Measurements from ENCODE around the gene DPP3. TPM values are rescaled to one million over a fixed set of nuclear protein-coding genes. Genes with fewer than 3 reads are reported as not detected.
A peak's percentile ranks its signal among the peaks of the same experiment; 100 is the strongest.
"Not testable (repeated sequence)": the region's sequence is repeated elsewhere in the genome, so short reads cannot be mapped to it uniquely, and the experiment has no call there.

DPP3 gene
- total RNA-seq, 1 experiment from 2014 or later = 146 TPM

DNA sequence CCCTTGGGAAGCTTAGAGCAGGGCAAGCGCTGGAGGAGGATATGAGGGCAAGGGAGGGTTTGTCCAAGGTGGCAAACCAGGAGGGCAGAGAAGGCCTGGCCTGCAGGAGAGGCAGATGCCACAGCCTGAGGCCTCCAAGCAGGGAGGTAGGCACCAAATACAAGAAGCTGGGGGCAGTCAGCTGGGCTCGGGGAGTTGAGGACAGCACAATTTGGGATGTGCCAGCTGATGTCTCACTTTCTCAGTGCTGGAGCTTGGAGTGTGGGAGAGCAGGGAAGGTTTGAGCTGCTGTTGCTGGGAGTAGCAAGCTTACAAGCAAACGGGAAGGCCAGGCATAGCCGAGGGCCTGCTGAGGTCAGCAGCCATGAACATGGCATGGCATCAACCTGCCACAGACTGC is 61.7 kb downstream of the DPP3 start:
- H3K27me3 ChIP-seq (replicated peaks) = no peaks in the 10 kb centered on the region
- no peak for DNase-seq (ENCODE audit: low read depth in 1 of 2, low spot score in 2 of 2)
- H3K4me1 ChIP-seq (replicated peaks) = peaks cover 9% of the 10 kb centered on the region
- H3K4me3 ChIP-seq = no peak overlapping the region
- H3K27ac ChIP-seq = no peak overlapping the region
- peaks cover 18% of the 10 kb centered on the region for H3K36me3 ChIP-seq
- H3K9me3 ChIP-seq (replicated peaks) = no peaks in the 10 kb centered on the region

DNA sequence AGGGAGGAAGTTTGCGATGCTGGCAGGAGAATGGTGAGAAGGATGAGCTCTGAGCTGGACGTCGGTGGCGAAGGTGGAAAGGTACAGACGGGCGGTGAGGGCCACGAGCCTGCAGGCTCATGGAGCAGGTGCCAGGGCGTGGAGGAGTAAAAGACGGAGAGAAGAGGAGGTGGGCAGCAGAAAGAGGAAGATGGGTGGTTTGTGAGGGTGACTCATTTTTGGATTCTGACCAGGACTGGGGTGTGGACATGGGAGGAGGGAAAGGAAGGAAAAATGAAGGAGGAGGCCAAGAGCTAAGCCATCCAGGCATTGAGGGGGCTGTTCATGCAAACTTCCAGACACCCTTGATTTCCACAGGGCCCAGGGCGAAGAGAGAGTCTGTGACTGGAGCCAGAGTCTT is 62.1 kb downstream of the DPP3 start:
- Histone ChIP-seq H3K27me3 (replicated peaks) (no peaks in the 10 kb centered on the region), H3K27ac (no peak overlapping the region), H3K4me3 (no peak overlapping the region), H3K36me3 (peaks cover 18% of the 10 kb centered on the region), H3K9me3 (replicated peaks) (no peaks in the 10 kb centered on the region), H3K4me1 (replicated peaks) (peaks cover 9% of the 10 kb centered on the region)
- no peak for DNase-seq (ENCODE audit: low read depth in 1 of 2, low spot score in 2 of 2)

DNA sequence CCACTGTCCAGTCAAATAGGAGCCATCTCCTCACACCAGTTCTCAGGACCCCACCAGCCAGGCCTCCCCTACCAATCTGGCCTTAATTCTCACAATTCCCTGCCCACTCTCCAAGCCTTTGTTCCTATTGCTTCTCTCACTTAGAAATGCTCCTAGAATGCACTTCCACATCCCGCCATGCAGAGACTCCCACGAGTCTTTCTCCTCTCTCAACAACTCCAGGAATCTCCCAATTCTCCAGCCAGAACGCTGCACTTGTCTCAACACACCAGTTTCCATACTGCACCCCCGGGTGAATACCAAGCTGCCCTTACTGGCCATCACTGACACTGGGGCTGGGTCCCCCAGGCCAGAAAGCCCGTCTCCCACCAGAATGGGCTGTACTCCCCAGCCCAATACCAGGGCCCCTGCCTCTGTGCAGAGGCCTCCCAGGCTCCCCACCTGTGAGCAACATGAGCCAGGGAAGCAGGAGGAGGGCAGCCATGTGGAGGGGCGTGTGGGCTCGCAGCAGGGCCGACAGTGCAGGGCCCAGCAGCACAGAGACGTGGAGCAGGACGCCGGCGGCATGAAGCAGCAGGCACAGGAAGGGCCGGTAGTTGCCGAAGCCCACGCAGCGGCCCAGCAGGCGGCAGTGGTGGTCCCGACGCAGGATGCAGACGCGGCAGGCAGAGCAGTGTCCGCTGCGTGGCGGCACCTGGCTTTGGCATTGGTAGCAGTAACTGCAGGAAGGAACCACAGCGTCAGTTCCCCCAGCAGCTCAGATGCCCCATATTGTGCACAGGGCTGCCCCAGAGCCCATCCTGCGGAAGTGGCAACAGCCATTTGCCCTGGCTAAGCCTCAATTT is 63.3 kb downstream of the DPP3 start:
- H3K36me3 ChIP-seq = peaks cover 18% of the 10 kb centered on the region
- H3K4me3 ChIP-seq = no peak overlapping the region
- no peak for DNase-seq (ENCODE audit: low read depth in 1 of 2, low spot score in 2 of 2)
- peaks cover 9% of the 10 kb centered on the region for H3K4me1 ChIP-seq (replicated peaks)
- no peaks in the 10 kb centered on the region for H3K9me3 ChIP-seq (replicated peaks)
- H3K27me3 ChIP-seq (replicated peaks) = no peaks in the 10 kb centered on the region
- H3K27ac ChIP-seq = no peak overlapping the region

DNA sequence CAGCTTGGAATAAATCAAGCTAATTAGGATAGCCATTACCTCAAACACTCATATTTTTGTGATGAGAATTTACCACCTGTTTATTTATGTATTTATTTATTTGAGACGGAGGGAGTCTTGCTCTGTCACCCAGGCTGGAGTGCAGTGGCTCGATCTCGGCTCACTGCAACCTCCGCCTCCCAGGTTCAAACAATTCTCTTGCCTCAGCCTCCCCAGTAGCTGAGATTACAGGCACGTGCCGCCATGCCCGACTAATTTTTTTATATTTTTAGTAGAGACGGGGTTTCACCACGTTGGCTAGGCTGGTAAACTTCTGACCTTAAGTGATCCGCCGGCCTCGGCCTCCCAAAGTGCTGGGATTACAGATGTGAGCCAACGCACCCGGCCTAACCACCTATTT is 64.7 kb downstream of the DPP3 start:
- not testable (repeated sequence) for DNase-seq (ENCODE audit: low read depth in 1 of 2, low spot score in 2 of 2); H3K36me3 ChIP-seq

DNA sequence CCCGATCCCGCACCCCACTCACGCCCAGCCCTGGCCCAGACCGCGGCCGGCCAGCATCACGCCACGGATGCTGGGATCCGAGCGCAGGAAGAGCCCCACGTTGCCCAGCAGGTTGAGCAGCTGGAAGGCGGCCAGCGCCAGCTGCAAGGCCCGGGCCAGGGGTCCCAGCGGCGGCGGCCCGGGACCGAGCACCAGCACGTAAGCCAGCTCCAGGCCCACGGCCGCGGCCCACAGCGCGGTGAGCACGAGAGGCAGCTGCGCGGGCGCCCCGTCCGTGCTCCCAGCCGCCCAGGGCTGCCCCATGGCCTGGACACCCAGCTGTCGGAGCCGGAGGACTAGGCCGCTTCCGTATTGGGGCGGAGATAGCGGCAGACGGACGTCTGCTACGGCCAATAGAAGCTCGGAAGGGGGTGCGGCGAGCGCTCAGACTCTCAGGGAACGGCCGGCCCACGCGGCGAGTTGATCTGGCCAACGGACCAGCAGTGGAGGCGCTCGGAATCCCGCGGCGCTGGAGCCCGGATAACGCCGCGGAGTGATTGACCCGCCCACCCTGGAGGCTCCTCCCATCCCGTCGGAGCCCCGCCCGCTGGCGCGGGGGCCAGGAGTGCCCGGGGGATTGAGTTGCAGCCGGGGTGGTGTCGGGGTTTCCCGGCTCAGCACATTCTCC is 65.6 kb downstream of the DPP3 start, which contains the start of gene ZDHHC24:
ZDHHC24 (minus strand) TSS at position 348 of the 667 bp plus-strand sequence; CDS start at position 303, 45 bp downstream.
- H3K27ac ChIP-seq = peak within 1 kb of the TSS; percentile 31
- H3K36me3 ChIP-seq = peaks cover 5% of the 10 kb centered on the region
- peak; percentile 99 to 100 for DNase-seq (ENCODE audit: low read depth in 1 of 2, low spot score in 2 of 2)
- peak within 1 kb of the TSS; percentile 68 for H3K4me3 ChIP-seq
- H3K27me3 ChIP-seq (replicated peaks) = no peaks in the 10 kb centered on the region; the same call in 1 of the 2 replicates
- peaks cover 9% of the 10 kb centered on the region for H3K4me1 ChIP-seq (replicated peaks)
- H3K9me3 ChIP-seq (replicated peaks) = no peaks in the 10 kb centered on the region

More for the DNA sequence above, 64.7 kb downstream of the DPP3 start:
- H3K27ac ChIP-seq; H3K27me3 ChIP-seq (replicated peaks); H3K9me3 ChIP-seq (replicated peaks); H3K4me1 ChIP-seq (replicated peaks): not testable (repeated sequence)
- H3K4me3 ChIP-seq = peak overlapping the region; percentile 68

DNA sequence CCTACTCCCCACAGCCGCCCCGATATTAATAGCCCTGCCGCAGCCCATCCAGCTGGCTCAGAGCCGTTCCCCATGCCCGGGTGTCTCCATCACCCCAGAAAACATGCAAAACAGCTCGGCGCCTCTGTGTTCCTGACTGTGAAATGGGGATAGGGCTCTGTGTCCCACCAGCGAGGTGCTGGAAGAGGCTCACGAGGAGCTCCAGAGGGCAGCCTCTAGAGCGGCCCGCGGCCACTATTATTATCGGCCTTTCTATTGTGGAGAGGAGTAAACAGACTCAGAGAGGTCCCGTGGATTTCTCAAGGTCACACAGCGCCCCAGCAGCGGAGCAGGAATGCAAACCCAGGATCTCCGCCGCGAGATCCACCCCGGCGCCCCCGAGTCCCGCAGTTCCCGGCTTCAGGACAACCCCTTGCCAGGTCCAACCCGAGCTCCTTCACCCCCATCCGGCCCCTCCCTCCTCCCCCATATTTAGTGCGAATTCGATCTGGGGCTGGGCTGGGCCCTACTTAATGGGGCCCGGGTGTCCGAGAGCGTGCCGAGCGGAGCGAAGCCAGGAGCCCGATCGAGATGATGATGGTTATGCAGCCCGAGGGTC is 66.2 kb downstream of the DPP3 start, which contains the start of gene ACTN3:
ACTN3 (plus strand) TSS at position 536 of the 598 bp plus-strand sequence; CDS start at position 571, 35 bp downstream.
- DNase-seq (ENCODE audit: low read depth in 1 of 2, low spot score in 2 of 2) = no peak
- H3K9me3 ChIP-seq (replicated peaks) = no peaks in the 10 kb centered on the region
- peaks cover 9% of the 10 kb centered on the region for H3K4me1 ChIP-seq (replicated peaks)
- peak within 1 kb of the TSS; percentile 31 for H3K27ac ChIP-seq
- H3K27me3 ChIP-seq (replicated peaks) = no peaks in the 10 kb centered on the region; the same call in 1 of the 2 replicates
- H3K36me3 ChIP-seq = peaks cover 5% of the 10 kb centered on the region
- peak within 1 kb of the TSS; percentile 68 for H3K4me3 ChIP-seq

DNA sequence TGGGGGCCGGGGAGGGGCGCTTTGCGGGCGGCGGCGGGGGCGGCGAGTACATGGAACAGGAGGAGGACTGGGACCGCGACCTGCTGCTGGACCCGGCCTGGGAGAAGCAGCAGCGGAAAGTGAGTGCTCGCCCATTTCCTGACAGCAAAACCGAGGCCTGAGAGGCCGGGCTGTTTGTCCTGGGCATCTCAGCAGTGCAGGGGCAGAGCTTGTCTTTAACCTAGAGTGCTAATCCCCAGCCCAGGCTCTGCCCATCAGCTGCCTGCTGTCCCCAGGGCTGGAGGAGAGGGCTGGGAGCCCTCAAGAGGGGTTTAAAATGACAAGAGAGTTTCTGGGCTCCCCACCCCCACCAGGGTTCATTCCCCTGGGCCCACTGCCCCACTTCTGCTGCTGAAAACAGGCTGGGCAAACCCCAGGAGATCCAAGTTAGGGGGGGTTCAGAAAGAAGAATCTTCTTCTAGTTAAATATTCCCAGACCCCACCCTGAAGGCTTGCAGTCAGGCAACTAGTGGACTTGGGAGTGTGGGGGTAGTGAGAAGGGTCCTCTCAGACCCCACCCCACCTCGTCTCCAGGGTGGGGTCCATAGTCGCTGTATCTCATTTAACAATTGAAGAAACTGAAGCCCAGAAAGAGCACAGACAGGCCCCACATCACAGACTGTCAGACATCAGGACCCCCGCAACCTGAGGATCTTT is 66.9 kb downstream of the DPP3 start:
- Histone ChIP-seq H3K9me3 (replicated peaks) (no peaks in the 10 kb centered on the region), H3K27ac (no peak overlapping the region), H3K27me3 (replicated peaks) (no peaks in the 10 kb centered on the region; the same call in 1 of the 2 replicates), H3K4me1 (replicated peaks) (peaks cover 9% of the 10 kb centered on the region), H3K4me3 (no peak overlapping the region), H3K36me3 (peaks cover 2% of the 10 kb centered on the region; the same call in 1 of the 2 replicates)
- DNase-seq (ENCODE audit: low read depth in 1 of 2, low spot score in 2 of 2) = no peak

DNA sequence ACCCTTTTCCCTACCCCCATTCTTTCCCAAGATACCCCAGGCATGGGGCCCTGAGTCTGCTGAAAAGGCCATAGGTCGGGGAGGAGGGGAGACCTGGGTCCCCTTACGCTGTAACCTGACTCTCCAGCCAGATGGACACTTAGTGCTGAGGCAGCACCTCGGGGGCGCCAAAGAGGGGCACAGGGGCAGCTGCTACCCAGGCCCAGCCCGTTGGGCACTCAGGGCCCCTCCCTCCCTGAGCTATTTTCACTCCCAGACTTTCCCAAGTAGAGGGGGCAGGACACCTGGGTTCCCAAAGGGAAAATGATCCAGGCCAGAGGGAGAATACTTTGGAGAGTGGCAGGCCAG is 67.4 kb downstream of the DPP3 start:
- DNase-seq (ENCODE audit: low read depth in 1 of 2, low spot score in 2 of 2) = no peak

DNA sequence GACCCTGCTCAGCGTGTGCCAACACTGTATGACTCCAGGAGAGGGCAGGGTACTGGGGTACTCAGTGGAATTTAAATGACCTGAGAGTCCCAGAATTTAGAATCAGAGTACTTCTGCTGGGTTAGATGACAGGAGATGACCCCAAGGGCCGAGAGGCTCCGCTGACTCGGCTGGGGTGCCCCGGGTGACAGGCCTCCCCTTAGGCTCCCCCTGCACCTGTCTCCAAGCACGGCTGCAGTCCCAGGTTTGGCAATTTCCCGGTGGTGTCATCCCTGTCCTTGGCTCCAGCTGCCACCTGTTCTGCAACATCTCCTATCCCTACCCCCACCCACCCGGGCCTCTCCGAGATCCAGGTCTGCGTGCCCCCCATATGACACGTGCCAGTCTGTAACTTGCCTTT is 67.8 kb downstream of the DPP3 start:
- Histone ChIP-seq H3K4me1 (replicated peaks) (peaks cover 9% of the 10 kb centered on the region), H3K9me3 (replicated peaks) (no peaks in the 10 kb centered on the region), H3K27ac (no peak overlapping the region), H3K4me3 (no peak overlapping the region), H3K36me3 (no peaks in the 10 kb centered on the region), H3K27me3 (replicated peaks) (no peaks in the 10 kb centered on the region; the same call in 1 of the 2 replicates)
- no peak for DNase-seq (ENCODE audit: low read depth in 1 of 2, low spot score in 2 of 2)

More for the DNA sequence above, 67.4 kb downstream of the DPP3 start:
- H3K36me3 ChIP-seq = no peaks in the 10 kb centered on the region
- peaks cover 9% of the 10 kb centered on the region for H3K4me1 ChIP-seq (replicated peaks)
- H3K27me3 ChIP-seq (replicated peaks) = no peaks in the 10 kb centered on the region; the same call in 1 of the 2 replicates
- H3K27ac ChIP-seq = no peak overlapping the region
- H3K9me3 ChIP-seq (replicated peaks) = no peaks in the 10 kb centered on the region
- no peak overlapping the region for H3K4me3 ChIP-seq

DNA sequence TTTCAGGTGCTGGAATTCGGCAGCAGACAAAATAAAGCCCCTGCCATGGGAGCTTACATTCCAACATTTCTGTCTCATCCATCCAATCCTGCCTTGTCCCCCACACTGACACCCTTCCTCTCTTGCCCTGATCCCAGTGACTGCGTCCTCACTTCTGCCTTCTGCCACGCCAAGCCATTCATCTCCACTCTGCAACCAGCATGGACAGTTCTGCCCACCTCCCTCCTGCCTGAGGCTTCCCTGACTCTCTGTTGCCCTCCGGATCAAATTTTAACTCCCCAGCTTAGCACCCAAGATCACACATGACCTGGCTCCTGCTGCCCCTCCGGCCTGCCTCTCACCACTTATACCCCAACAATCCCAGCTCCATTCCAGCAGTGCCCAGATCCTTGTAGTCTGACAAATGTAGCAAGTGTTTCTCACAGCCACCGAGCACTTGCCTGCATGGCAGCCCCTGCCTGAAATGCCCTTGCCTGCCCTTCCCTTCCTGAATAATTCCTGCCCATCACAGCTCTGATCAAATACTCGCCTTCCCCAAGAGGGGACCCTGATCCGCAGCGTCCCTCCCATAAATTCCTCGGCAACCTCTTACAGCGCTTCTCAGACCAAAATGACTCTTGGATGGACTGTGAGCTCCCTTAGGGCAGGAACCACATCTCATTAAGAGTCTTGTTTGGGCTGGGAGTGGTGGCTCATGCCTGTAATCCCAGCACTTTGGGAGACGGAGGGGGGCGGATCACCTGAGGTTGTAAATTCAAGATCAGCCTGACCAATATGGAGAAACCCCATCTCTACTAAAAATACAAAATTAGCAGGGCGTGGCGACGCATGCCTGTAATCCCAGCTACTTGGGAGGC is 68.8 kb downstream of the DPP3 start:
- Histone ChIP-seq H3K36me3 (no peaks in the 10 kb centered on the region), H3K4me3 (no peak overlapping the region), H3K27me3 (replicated peaks) (no peaks in the 10 kb centered on the region; the same call in 1 of the 2 replicates), H3K4me1 (replicated peaks) (peaks cover 9% of the 10 kb centered on the region), H3K9me3 (replicated peaks) (no peaks in the 10 kb centered on the region), H3K27ac (no peak overlapping the region)
- no peak for DNase-seq (ENCODE audit: low read depth in 1 of 2, low spot score in 2 of 2)

DNA sequence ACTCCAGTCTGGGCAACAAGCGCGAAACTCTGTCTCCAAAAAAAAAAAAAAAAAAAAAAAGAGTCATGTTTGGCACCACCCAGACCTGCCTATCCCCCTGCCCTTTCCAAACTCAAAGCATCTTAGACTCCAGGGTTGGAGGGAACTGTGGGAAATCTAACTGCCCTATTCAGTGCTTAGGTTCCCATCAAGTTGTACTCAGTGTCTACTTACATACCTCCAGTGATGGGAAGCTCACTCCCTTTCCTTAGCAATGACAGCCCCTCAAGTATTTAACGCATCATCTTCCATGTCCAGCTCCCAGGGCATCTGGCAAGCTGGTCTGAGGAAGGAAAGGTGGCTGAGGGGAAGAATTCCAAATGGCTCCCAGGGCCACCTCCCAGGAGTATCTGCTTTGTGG is 69.5 kb downstream of the DPP3 start:
- Histone ChIP-seq H3K4me3 (no peak overlapping the region), H3K27me3 (replicated peaks) (no peaks in the 10 kb centered on the region; the same call in 1 of the 2 replicates), H3K4me1 (replicated peaks) (peaks cover 9% of the 10 kb centered on the region), H3K9me3 (replicated peaks) (no peaks in the 10 kb centered on the region; the same call in 1 of the 2 replicates), H3K27ac (no peak overlapping the region), H3K36me3 (no peaks in the 10 kb centered on the region)
- DNase-seq (ENCODE audit: low read depth in 1 of 2, low spot score in 2 of 2) = no peak

DNA sequence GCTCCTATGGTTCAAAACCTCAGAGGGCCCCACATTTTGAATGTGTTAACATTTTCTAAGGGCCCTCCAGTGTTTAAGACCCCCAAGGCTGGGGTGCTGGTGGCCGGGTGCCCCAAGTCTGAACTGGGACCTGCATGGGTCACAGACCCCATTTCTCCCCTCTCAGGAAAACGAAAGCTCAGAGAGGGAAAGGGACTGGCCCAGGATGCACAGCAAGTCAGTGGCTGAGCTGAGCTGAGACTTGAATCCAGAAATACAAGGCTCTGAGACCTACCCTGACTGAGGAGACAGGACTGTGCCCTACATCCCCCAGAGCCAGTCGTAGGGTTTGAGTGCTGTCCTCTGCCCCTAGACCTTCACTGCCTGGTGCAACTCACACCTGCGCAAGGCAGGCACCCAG is 70.7 kb downstream of the DPP3 start:
- H3K27ac ChIP-seq = no peak overlapping the region
- no peaks in the 10 kb centered on the region; the same call in 1 of the 2 replicates for H3K9me3 ChIP-seq (replicated peaks)
- no peak for DNase-seq (ENCODE audit: low read depth in 1 of 2, low spot score in 2 of 2)
- H3K4me1 ChIP-seq (replicated peaks) = peaks cover 4% of the 10 kb centered on the region; the same call in 1 of the 2 replicates
- no peaks in the 10 kb centered on the region; the same call in 1 of the 2 replicates for H3K27me3 ChIP-seq (replicated peaks)
- no peaks in the 10 kb centered on the region for H3K36me3 ChIP-seq
- no peak overlapping the region for H3K4me3 ChIP-seq

All from SJSA1 (cell line).